HFF-Myc (cell line): ENCODE measurements around the gene ZNF568.

Experiments
- DNase-seq: peaks from one replicate; pipeline ENCODE4 v3.0.0-alpha.2; 2011; ENCODE audit warnings: low read depth; ENCODE audit errors: extremely low read depth
- H3K4me3 ChIP-seq: replicated peaks from 2 replicates; pipeline ENCODE4 v1.5.1; 2011; ENCODE audit warnings: low read depth, mild to moderate bottlenecking, control low read depth, low read length
- TF ChIP-seq, protein P1 (sequence below): IDR thresholded peaks from 2 replicates; pipeline ENCODE4 v1.5.1; 2012; ENCODE audit warnings: mild to moderate bottlenecking, low read depth, low read length, control low read depth; ENCODE audit errors: missing control alignments

Gene ZNF568

DNA sequence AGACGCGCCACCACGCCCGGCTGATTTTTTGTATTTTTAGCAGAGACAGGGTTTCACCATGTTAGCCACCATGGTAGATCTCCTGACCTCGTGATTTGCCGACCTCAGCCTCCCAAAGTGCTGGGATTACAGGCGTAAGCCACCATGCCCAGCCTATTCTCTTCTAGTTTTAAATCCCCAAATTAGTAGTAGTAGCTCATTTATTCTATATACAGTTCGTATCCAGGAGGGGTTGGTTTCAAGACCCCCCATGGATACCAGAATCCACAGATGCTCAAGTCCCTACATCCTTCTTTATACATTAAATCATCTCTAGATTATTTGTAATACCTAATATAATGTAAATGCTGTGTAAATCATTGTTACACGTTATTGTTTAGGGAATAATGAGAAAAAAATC, 2.0 kb downstream of the ZNF568 start:
- no peak overlapping the region for H3K4me3 ChIP-seq
- TF ChIP-seq, protein P1, sequence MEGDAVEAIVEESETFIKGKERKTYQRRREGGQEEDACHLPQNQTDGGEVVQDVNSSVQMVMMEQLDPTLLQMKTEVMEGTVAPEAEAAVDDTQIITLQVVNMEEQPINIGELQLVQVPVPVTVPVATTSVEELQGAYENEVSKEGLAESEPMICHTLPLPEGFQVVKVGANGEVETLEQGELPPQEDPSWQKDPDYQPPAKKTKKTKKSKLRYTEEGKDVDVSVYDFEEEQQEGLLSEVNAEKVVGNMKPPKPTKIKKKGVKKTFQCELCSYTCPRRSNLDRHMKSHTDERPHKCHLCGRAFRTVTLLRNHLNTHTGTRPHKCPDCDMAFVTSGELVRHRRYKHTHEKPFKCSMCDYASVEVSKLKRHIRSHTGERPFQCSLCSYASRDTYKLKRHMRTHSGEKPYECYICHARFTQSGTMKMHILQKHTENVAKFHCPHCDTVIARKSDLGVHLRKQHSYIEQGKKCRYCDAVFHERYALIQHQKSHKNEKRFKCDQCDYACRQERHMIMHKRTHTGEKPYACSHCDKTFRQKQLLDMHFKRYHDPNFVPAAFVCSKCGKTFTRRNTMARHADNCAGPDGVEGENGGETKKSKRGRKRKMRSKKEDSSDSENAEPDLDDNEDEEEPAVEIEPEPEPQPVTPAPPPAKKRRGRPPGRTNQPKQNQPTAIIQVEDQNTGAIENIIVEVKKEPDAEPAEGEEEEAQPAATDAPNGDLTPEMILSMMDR, result no peak
- DNase-seq, result no peak

DNA sequence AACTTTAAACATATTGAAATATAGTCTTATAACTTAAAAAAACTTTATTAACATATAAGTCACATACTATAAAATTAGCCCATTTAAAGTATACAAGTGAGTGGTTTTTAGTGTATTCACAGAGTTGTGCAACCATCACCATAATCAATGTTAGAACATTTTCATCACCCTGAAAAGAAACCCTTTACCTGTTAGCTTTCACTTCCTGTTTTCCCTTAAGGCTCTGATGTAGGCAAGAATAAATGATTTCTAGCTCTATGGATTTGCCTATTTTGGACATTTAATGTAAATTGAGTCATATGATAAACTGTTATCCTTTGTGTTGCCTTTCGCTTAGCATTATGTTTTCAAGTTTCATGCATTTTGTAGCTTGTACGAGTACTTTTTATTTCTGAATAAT, 15.6 kb downstream of the ZNF568 start:
- no peak overlapping the region for H3K4me3 ChIP-seq
- no peak for DNase-seq
- TF ChIP-seq, protein P1, result no peak

DNA sequence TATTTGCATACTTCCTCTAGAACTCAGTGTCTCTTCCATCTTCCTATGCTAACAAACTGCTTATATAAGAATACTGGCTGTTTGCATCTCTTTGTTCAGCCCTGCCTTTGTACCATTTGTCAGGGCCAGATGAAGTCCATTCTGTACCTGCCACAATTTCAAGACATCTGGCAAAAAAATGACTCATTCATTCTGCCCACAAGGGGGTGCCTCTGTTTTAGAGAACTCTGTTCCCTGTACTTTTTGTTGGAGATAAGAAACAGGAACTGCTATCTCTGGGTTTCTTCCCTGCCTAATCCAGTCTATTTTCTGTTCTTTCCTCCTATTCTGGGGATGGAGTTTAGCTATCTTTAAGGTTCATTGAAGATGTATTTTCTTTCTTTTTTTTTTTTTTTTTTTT, 23.0 kb downstream of the ZNF568 start:
- DNase-seq, result no peak
- no peak overlapping the region for H3K4me3 ChIP-seq
- TF ChIP-seq, protein P1, result no peak

DNA sequence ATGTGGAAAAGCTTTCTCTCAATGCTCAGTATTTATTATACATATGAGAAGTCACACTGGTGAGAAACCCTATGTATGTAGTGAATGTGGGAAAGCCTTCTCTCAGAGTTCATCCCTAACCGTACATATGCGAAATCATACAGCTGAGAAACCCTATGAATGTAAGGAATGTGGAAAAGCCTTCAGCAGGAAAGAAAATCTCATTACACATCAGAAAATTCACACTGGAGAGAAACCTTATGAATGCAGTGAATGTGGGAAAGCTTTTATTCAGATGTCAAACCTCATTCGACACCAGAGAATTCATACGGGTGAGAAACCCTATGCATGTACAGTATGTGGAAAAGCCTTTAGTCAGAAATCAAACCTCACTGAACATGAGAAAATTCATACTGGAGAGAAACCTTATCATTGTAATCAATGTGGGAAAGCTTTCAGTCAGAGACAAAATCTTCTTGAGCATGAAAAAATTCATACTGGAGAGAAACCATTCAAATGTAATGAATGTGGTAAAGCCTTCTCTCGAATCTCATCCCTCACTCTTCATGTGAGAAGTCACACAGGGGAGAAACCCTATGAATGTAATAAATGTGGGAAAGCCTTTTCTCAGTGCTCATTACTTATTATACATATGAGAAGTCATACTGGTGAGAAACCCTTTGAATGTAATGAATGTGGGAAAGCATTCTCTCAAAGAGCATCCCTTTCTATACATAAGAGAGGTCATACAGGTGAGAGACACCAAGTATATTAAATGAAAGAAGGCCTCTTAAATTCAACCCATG, 34.4 kb downstream of the ZNF568 start:
- H3K4me3 ChIP-seq, result no peak overlapping the region
- no peak for DNase-seq
- TF ChIP-seq, protein P1, result no peak

DNA sequence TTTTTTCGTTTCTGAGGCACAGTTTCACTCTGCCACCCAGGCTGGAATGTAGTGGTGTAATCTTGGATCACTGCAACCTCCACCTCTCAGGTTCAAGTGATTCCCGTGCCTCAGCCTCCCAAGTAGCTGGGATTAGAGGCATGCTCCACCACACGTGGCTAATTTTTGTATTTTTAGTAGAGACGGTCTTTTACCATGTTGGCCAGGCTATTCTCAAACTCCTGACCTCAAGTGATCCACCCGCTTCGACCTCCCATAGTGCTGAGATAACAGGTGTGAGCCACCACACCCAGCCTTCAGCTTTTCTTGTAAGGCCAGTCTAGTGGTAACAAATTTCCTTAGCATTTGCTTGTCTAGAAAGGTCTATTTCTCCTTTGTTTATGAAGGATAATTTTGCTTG, 46.2 kb downstream of the ZNF568 start:
- H3K4me3 ChIP-seq, result no peak overlapping the region
- no peak for DNase-seq
- TF ChIP-seq, protein P1, result no peak

DNA sequence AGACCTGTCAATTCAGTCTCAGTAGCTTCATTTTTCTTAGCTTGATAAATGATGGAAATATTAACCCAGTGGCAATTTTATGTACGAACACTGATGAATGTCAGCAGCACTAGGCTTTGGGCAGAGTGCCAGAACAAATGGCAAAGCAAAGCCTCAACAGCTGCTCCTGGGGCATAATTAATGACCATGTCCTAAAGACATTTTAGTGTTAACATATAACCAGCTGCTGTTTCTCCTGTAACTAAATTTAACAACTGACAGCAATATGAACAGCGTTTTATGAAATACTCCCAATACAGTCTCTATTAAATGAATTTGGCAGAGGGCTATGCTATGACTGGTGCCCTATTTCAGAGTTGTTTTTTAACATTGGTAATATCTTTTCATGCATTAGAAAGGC, 47.1 kb downstream of the ZNF568 start:
- TF ChIP-seq, protein P1, result no peak
- no peak overlapping the region for H3K4me3 ChIP-seq
- no peak for DNase-seq

DNA sequence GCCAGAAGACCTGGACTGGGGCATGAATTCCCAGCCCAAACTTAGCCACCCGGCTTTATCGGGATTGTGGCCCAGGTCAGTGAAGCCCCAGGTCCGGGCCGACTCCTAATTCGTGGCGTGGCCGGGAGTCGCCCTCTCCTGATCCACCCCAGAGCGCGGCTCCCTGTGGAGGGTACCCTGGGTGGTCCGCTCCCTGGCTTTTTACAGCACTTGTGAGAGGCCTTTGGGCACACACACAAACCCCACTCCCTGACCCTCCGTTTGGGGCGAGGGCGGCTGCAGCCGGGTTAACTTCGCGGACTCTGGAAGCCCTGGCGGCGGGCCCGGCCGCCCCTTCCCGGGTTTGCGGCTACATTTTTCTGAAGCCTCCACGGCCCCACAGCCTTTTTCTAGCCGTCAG, 56.4 kb downstream of the ZNF568 start:
- TF ChIP-seq, protein P1, result no peak
- peak overlapping the region; percentile 41 for H3K4me3 ChIP-seq
- DNase-seq, result no peak
